ENCODE measurements around the gene SZT2. TPM values are rescaled to one million over a fixed set of nuclear protein-coding genes. Genes with fewer than 3 reads are reported as not detected.

Gene SZT2
- total RNA-seq, 1 experiment from 2014 or later: 12.2 TPM

GRCh38 chr1:43503534-43503933, 113.8 kb downstream of the SZT2 start:
- no peaks in the 10 kb centered on the region for H3K36me3 ChIP-seq (replicated peaks; ENCODE audit: control insufficient read depth, insufficient read depth, low read length)
- no peak overlapping the region for H3K4me3 ChIP-seq (ENCODE audit: insufficient read depth, low read depth, low read length)
- no peak for DNase-seq
- H3K27me3 ChIP-seq (ENCODE audit: control insufficient read depth, insufficient read depth, low read length): no peaks in the 10 kb centered on the region; the same call in 1 of the 2 replicates

Other genes with a start within 250 kb of the SZT2 start
- 138 and 151 TPM in 2 replicates for gene EBNA1BP2, start 217.6 kb upstream of the SZT2 start, total RNA-seq (2014; rRNA removed; shearing (Covaris generic))
- 0.14 TPM in 1 of 2 replicates, not detected in the other for gene CFAP57, start 217.6 kb upstream of the SZT2 start, total RNA-seq (2014; rRNA removed; shearing (Covaris generic))
- gene TMEM125, start 119.9 kb upstream of the SZT2 start, total RNA-seq (2014; rRNA removed; shearing (Covaris generic)): 11.1 and 13.0 TPM in 2 replicates
- 1.5 and 2.0 TPM in 2 replicates for gene C1orf210, start 104.3 kb upstream of the SZT2 start, total RNA-seq (2014; rRNA removed; shearing (Covaris generic))
- 2.6 and 5.4 TPM in 2 replicates for gene TIE1, start 88.9 kb upstream of the SZT2 start, total RNA-seq (2014; rRNA removed; shearing (Covaris generic))
- 0.48 TPM in 1 of 2 replicates, not detected in the other for gene MPL, start 52.1 kb upstream of the SZT2 start, total RNA-seq (2014; rRNA removed; shearing (Covaris generic))
- gene CDC20, start 30.9 kb upstream of the SZT2 start, total RNA-seq (2014; rRNA removed; shearing (Covaris generic)): 493 and 564 TPM in 2 replicates
- gene ELOVL1, start 21.9 kb upstream of the SZT2 start, total RNA-seq (2014; rRNA removed; shearing (Covaris generic)): 44.6 and 61.3 TPM in 2 replicates
- gene MED8, start 99 bp upstream of the SZT2 start, total RNA-seq (2014; rRNA removed; shearing (Covaris generic)): 37.6 and 41.2 TPM in 2 replicates
- gene HYI, start 64.0 kb downstream of the SZT2 start, total RNA-seq (2014; rRNA removed; shearing (Covaris generic)): 29.4 and 42.5 TPM in 2 replicates
- 64.1 and 79.8 TPM in 2 replicates for gene PTPRF, start 141.0 kb downstream of the SZT2 start, total RNA-seq (2014; rRNA removed; shearing (Covaris generic))

Data from H7 (cell line).